CD14-positive monocyte (primary cell): Measurements from ENCODE around the gene KRTAP5-9. TPM values are rescaled to one million over a fixed set of nuclear protein-coding genes. Genes with fewer than 3 reads are reported as not detected.

ENCODE experiments used
- DNase-seq, 3 donors: peaks; one replicate each; pipeline ENCODE4 v3.0.0-alpha.2; 2011 to 2022
- H2AFZ ChIP-seq: 2 replicates; pipeline ENCODE4 v1.6.0; 2012; ENCODE audit warnings: mild to moderate bottlenecking, low read depth, low read length, inconsistent platforms; ENCODE audit not compliant: insufficient read depth, poor library complexity, severe bottlenecking
- H3K27ac ChIP-seq, 2 donors: 1 replicate in 1 of 2; 2 replicates in 1 of 2; pipeline ENCODE4 v1.5.1; 2012 to 2013; ENCODE audit warnings: low read length in 2 of 2, control low read depth in 1 of 2, inconsistent platforms in 1 of 2, low read depth in 1 of 2, mild to moderate bottlenecking in 1 of 2
- H3K27me3 ChIP-seq, 2 donors: one replicate each; pipeline versions ENCODE4 v1.6.0 to v1.6.1; 2011 to 2013; ENCODE audit warnings: low read length in 2 of 2; ENCODE audit not compliant: control insufficient read depth in 2 of 2, insufficient read depth in 2 of 2
- H3K36me3 ChIP-seq, 2 donors: replicated peaks in 1 of 2; 1 replicate in 1 of 2; 2 replicates in 1 of 2; pipeline versions ENCODE4 v1.5.1 to v1.6.1; 2012 to 2013; ENCODE audit warnings: low read length in 2 of 2, control low read depth in 1 of 2, inconsistent platforms in 1 of 2, mild to moderate bottlenecking in 1 of 2; ENCODE audit not compliant: insufficient read depth in 2 of 2, control insufficient read depth in 1 of 2
- H3K4me1 ChIP-seq, 2 donors: 1 replicate in 1 of 2; 2 replicates in 1 of 2; pipeline versions ENCODE4 v1.5.1 to v1.6.1; 2012 to 2013; ENCODE audit warnings: low read length in 2 of 2, control low read depth in 1 of 2, inconsistent platforms in 1 of 2, mild to moderate bottlenecking in 1 of 2, moderate library complexity in 1 of 2; ENCODE audit not compliant: insufficient read depth in 2 of 2, control insufficient read depth in 1 of 2
- H3K4me2 ChIP-seq: replicated peaks from 2 replicates; pipeline ENCODE3; 2012; ENCODE audit warnings: low read length, moderate library complexity, mild to moderate bottlenecking; ENCODE audit not compliant: poor library complexity, severe bottlenecking; ENCODE audit errors: extremely low read depth
- H3K4me3 ChIP-seq, 3 experiments: fragments of 200-600 bp in 1 of 3; sonication (generic) in 1 of 3; replicated peaks in 1 of 3; 1 replicate in 2 of 3; 2 replicates in 1 of 3; pipeline ENCODE4 v1.5.1; 2011 to 2013; ENCODE audit warnings: low read length in 3 of 3, mild to moderate bottlenecking in 3 of 3, control low read depth in 2 of 3, low read depth in 2 of 3, inconsistent platforms in 1 of 3, moderate library complexity in 1 of 3
- H3K79me2 ChIP-seq: 2 replicates; pipeline ENCODE4 v1.6.0; 2012; ENCODE audit warnings: mild to moderate bottlenecking, control low read depth, inconsistent platforms, low read length, moderate library complexity; ENCODE audit not compliant: insufficient read depth
- H3K9ac ChIP-seq: 2 replicates; pipeline ENCODE4 v1.6.0; 2017; ENCODE audit warnings: low read length, mild to moderate bottlenecking; ENCODE audit not compliant: insufficient read depth, poor library complexity, severe bottlenecking
- H3K9me3 ChIP-seq, 2 donors: replicated peaks in 1 of 2; 1 replicate in 1 of 2; 2 replicates in 1 of 2; pipeline versions ENCODE4 v1.5.1 to v1.6.1; 2012 to 2013; ENCODE audit warnings: low read length in 2 of 2, control low read depth in 1 of 2; ENCODE audit not compliant: control insufficient read depth in 1 of 2, insufficient read depth in 1 of 2
- H4K20me1 ChIP-seq: 2 replicates; pipeline ENCODE4 v1.6.0; 2012; ENCODE audit warnings: mild to moderate bottlenecking, low read length, control low read depth, moderate library complexity; ENCODE audit not compliant: insufficient read depth
- H3K27ac Mint-ChIP-seq, 7 donors: one replicate each; pipeline ENCODE4 v1.8.0; 2020; ENCODE audit warnings: mild to moderate bottlenecking in 7 of 7, mixed read lengths in 7 of 7, moderate library complexity in 6 of 7, inconsistent platforms in 2 of 7
- H3K27me3 Mint-ChIP-seq, 3 donors: one replicate each; pipeline ENCODE4 v1.8.0; 2021 to 2022; ENCODE audit warnings: low read depth in 3 of 3, mild to moderate bottlenecking in 3 of 3, mixed read lengths in 3 of 3, moderate library complexity in 3 of 3, inconsistent platforms in 1 of 3
- H3K36me3 Mint-ChIP-seq, 2 donors: one replicate each; pipeline ENCODE4 v1.8.0; 2020; ENCODE audit warnings: mixed read lengths in 2 of 2, inconsistent platforms in 1 of 2, mild to moderate bottlenecking in 1 of 2
- H3K4me1 Mint-ChIP-seq: one replicate; pipeline ENCODE4 v1.8.0; 2020; ENCODE audit warnings: mild to moderate bottlenecking, mixed read lengths
- H3K4me3 Mint-ChIP-seq, 2 donors: one replicate each; pipeline ENCODE4 v1.8.0; 2020; ENCODE audit warnings: mild to moderate bottlenecking in 2 of 2, mixed read lengths in 2 of 2, moderate library complexity in 1 of 2
- H3K9me3 Mint-ChIP-seq, 7 donors: one replicate each; pipeline ENCODE4 v1.8.0; 2020 to 2022; ENCODE audit warnings: mixed read lengths in 7 of 7, mild to moderate bottlenecking in 6 of 7, moderate library complexity in 6 of 7, inconsistent platforms in 2 of 7
- CTCF ChIP-seq: fragments of 200-600 bp; IDR thresholded peaks from one replicate; pipeline ENCODE4 v1.8.0; 2022; ENCODE audit warnings: antibody characterized with exemption, mild to moderate bottlenecking
- WGBS: methylation state at CpG from one replicate; pipeline ENCODE4 v1.1.5; 2013; ENCODE audit warnings: missing lambda C conversion rate; ENCODE audit not compliant: insufficient coverage; 5-methylcytosine and 5-hydroxymethylcytosine counted together
- intact Hi-C, 2 donors: fragments of 100-400 bp; cut with micrococcal nuclease; formaldehyde crosslinking; loops; one replicate each; pipeline versions ENCODE4 v1.15.0 to v1.15.1; 2023
- polyA minus RNA-seq: library from RNA; depleted of rRNA, polyadenylated mRNA; stranded (reverse); fragments of >200 nt; gene quantifications from 2 replicates; pipeline ENCODE4 v1.2.3, GENCODE V29; 2012
- polyA plus RNA-seq, 3 donors: library from polyadenylated mRNA; depleted of rRNA in 1 of 3; unstranded in 2 of 3; stranded (reverse) in 1 of 3; fragments of 300-500 nt in 2 of 3; fragments of >200 nt in 1 of 3; fragmentation: Illumina TruSeq in 2 of 3; gene quantifications; 1 replicate in 2 of 3; 2 replicates in 1 of 3; pipeline ENCODE4 v1.2.3, GENCODE V29; 2012 to 2021
- total RNA-seq, 12 experiments: library from RNA in 1 of 12; stranded (reverse) in 1 of 12; fragments of 120-200 nt in 1 of 12; gene quantifications; one replicate each; pipeline ENCODE4 v1.2.4 and lab custom pipeline; 2013 to 2026; ENCODE audit warnings: mixed read lengths in 6 of 12, inconsistent platforms in 1 of 12

Gene KRTAP5-9
- not detected for total RNA-seq (2013)
- polyA plus RNA-seq (under 1 TPM in 1 of 3 donors, not detected in 2; 0.29 TPM), polyA minus RNA-seq (not detected in 2 replicates), total RNA-seq (lab: John Stamatoyannopoulos, UW) (0 to 0.45 (median 0.06) reads per million in 11 experiments)

- peaks cover 0 to 20% of the 10 kb centered on the region in 2 donors for H3K9me3 ChIP-seq
- WGBS, result 74% methylated on average over 3 of the region's 5 CpGs
- DNase-seq, result no peak
- H2AFZ ChIP-seq, result no peak within 1 kb of the TSS
- H4K20me1 ChIP-seq, result no peaks in the 10 kb centered on the region
- H3K27me3 Mint-ChIP-seq, result peaks cover 0 to 7% (median 4%) of the 10 kb centered on the region in 3 donors
- H3K27ac ChIP-seq, result no peak within 1 kb of the TSS
- no peak for TF ChIP-seq CTCF
- no peak within 1 kb of the TSS for H3K4me2 ChIP-seq
- no peaks in the 10 kb centered on the region for H3K36me3 ChIP-seq
- no peak within 1 kb of the TSS for H3K4me3 ChIP-seq
- intact Hi-C loops, result no loop called here
- H3K27me3 ChIP-seq, result no peaks in the 10 kb centered on the region
- no peak within 1 kb of the TSS for H3K27ac Mint-ChIP-seq
- H3K4me1 Mint-ChIP-seq, result peaks cover 29% of the 10 kb centered on the region
- no peak within 1 kb of the TSS for H3K4me3 Mint-ChIP-seq
- H3K9me3 Mint-ChIP-seq, result peaks cover 7 to 14% (median 9%) of the 10 kb centered on the region in 7 donors
- no peak within 1 kb of the TSS for H3K9ac ChIP-seq
- H3K36me3 Mint-ChIP-seq, result no peaks in the 10 kb centered on the region
- no peaks in the 10 kb centered on the region for H3K79me2 ChIP-seq
- H3K4me1 ChIP-seq, result peaks cover 9 to 15% of the 10 kb centered on the region in 2 donors
Measured at GRCh38 chr11:71548120-71548519, at the start of gene KRTAP5-9. Gene KRTAP5-9 (plus strand): TSS chr11:71548420. CDS start chr11:71548658, 238 bp downstream.

GRCh38 chr11:71499125-71499524, 49.1 kb upstream of the KRTAP5-9 start:
- H3K9ac ChIP-seq, result no peak overlapping the region
- H3K79me2 ChIP-seq, result no peaks in the 10 kb centered on the region
- H2AFZ ChIP-seq, result no peak overlapping the region
- H3K4me2 ChIP-seq, result no peak overlapping the region
- H3K27ac ChIP-seq, result no peak overlapping the region
- peaks cover 82 to 96% of the 10 kb centered on the region in 2 donors for H3K36me3 ChIP-seq
- peaks cover 71 to 93% of the 10 kb centered on the region in 2 donors for H3K36me3 Mint-ChIP-seq
- no peaks in the 10 kb centered on the region for H3K9me3 ChIP-seq
- no peak overlapping the region for H3K4me3 Mint-ChIP-seq
- DNase-seq, result no peak
- peaks cover 0 to 3% (median 2%) of the 10 kb centered on the region in 3 donors for H3K27me3 Mint-ChIP-seq
- peaks cover 8% of the 10 kb centered on the region for H4K20me1 ChIP-seq
- no peak for TF ChIP-seq CTCF
- peak overlapping the region in 1 of 7 donors; percentile 59 for H3K27ac Mint-ChIP-seq
- peaks cover 4% of the 10 kb centered on the region for H3K4me1 Mint-ChIP-seq
- intact Hi-C loops, result no loop called here
- 33% methylated on average over 2 of the region's 13 CpGs for WGBS
- no peak overlapping the region for H3K4me3 ChIP-seq
- H3K4me1 ChIP-seq, result no peaks in the 10 kb centered on the region
- H3K9me3 Mint-ChIP-seq, result no peaks in the 10 kb centered on the region
- no peaks in the 10 kb centered on the region for H3K27me3 ChIP-seq
